ENCODE measurements around the gene BANF1.
"Not testable (repeated sequence)": the region's sequence is repeated elsewhere in the genome, so short reads cannot be mapped to it uniquely, and the experiment has no call there.

BANF1 gene

GRCh38 chr11:66020212-66020611 is 17.9 kb downstream of the BANF1 start:
- H3K27ac ChIP-seq (ENCODE audit: low read depth, low read length, poor library complexity, severe bottlenecking): no peak overlapping the region
- H3F3A ChIP-seq (ENCODE audit: insufficient read depth, low read length): no peaks in the 10 kb centered on the region
- H3K79me2 ChIP-seq (ENCODE audit: insufficient read depth, low read length): no peaks in the 10 kb centered on the region
- 0 out of 2 replicates have a peak, but pooled peaks cover 7% of the 10 kb centered on the region for H3K27me3 ChIP-seq (ENCODE audit: insufficient read depth, low read length)
- no peaks in the 10 kb centered on the region for H4K20me1 ChIP-seq (ENCODE audit: insufficient read depth, low read length)
- peaks cover 3% of the 10 kb centered on the region for H3K4me1 ChIP-seq (ENCODE audit: insufficient read depth, low read length, severe bottlenecking)
- H2AFZ ChIP-seq (ENCODE audit: low read length): no peak overlapping the region
- H3K36me3 ChIP-seq (ENCODE audit: insufficient read depth, low read length): no peaks in the 10 kb centered on the region
- H3K9me3 ChIP-seq (ENCODE audit: low read length): no peaks in the 10 kb centered on the region
- no peak overlapping the region for H3K9ac ChIP-seq (ENCODE audit: low read length)
- H3K9me2 ChIP-seq (ENCODE audit: low read depth, low read length): no peaks in the 10 kb centered on the region
- H3K4me2 ChIP-seq (ENCODE audit: low read length): no peak overlapping the region
- no peak for TF ChIP-seq EZH2 (IDR thresholded peaks at IDR 0.05; ENCODE audit: borderline replicate concordance, low read length)
- TF ChIP-seq CTCF (IDR thresholded peaks at IDR 0.05; ENCODE audit: low read length): no peak
- H3K4me3 ChIP-seq (ENCODE audit: low read depth, low read length, poor library complexity, severe bottlenecking): no peak overlapping the region

- H3K27ac ChIP-seq (ENCODE audit: low read depth, low read length, poor library complexity, severe bottlenecking): no peak overlapping the region
- TF ChIP-seq CTCF (IDR thresholded peaks at IDR 0.05; ENCODE audit: low read length) (no peak), EZH2 (IDR thresholded peaks at IDR 0.05; ENCODE audit: borderline replicate concordance, low read length) (no peak)
- no peaks in the 10 kb centered on the region for H3K79me2 ChIP-seq (ENCODE audit: insufficient read depth, low read length)
- H3K4me3 ChIP-seq (ENCODE audit: low read depth, low read length, poor library complexity, severe bottlenecking): no peak overlapping the region
- no peak overlapping the region for H3K4me2 ChIP-seq (ENCODE audit: low read length)
- H3K9ac ChIP-seq (ENCODE audit: low read length): no peak overlapping the region
- no peaks in the 10 kb centered on the region for H3F3A ChIP-seq (ENCODE audit: insufficient read depth, low read length)
- H4K20me1 ChIP-seq (ENCODE audit: insufficient read depth, low read length): no peaks in the 10 kb centered on the region
- no peak overlapping the region for H2AFZ ChIP-seq (ENCODE audit: low read length)
- peaks cover 3% of the 10 kb centered on the region for H3K4me1 ChIP-seq (ENCODE audit: insufficient read depth, low read length, severe bottlenecking)
- H3K9me2 ChIP-seq (ENCODE audit: low read depth, low read length): no peaks in the 10 kb centered on the region
- H3K36me3 ChIP-seq (ENCODE audit: insufficient read depth, low read length): no peaks in the 10 kb centered on the region
- H3K27me3 ChIP-seq (ENCODE audit: insufficient read depth, low read length): 0 out of 2 replicates have a peak, but pooled peaks cover 7% of the 10 kb centered on the region
- no peaks in the 10 kb centered on the region for H3K9me3 ChIP-seq (ENCODE audit: low read length)
These were observed 18.5 kb downstream of the BANF1 start for GRCh38 chr11:66020618-66021357.

GRCh38 chr11:66022401-66023185 is 20.3 kb downstream of the BANF1 start:
- H3K27ac ChIP-seq (ENCODE audit: low read depth, low read length, poor library complexity, severe bottlenecking): no peak overlapping the region
- H3K27me3 ChIP-seq (ENCODE audit: insufficient read depth, low read length): 0 out of 2 replicates have a peak, but pooled peaks cover 8% of the 10 kb centered on the region
- no peaks in the 10 kb centered on the region for H3K79me2 ChIP-seq (ENCODE audit: insufficient read depth, low read length)
- peak overlapping the region; percentile 55 for H3K4me2 ChIP-seq (ENCODE audit: low read length)
- H3F3A ChIP-seq (ENCODE audit: insufficient read depth, low read length): no peaks in the 10 kb centered on the region
- H3K36me3 ChIP-seq (ENCODE audit: insufficient read depth, low read length): no peaks in the 10 kb centered on the region
- H3K4me3 ChIP-seq (ENCODE audit: low read depth, low read length, poor library complexity, severe bottlenecking): no peak overlapping the region
- TF ChIP-seq EZH2 (IDR thresholded peaks at IDR 0.05; ENCODE audit: borderline replicate concordance, low read length) (no peak), CTCF (IDR thresholded peaks at IDR 0.05; ENCODE audit: low read length) (peak; percentile 90)
- no peaks in the 10 kb centered on the region for H4K20me1 ChIP-seq (ENCODE audit: insufficient read depth, low read length)
- no peak overlapping the region for H2AFZ ChIP-seq (ENCODE audit: low read length)
- no peaks in the 10 kb centered on the region for H3K9me2 ChIP-seq (ENCODE audit: low read depth, low read length)
- 0 out of 2 replicates have a peak overlapping the region, but pooled peaks have one; percentile 27 for H3K9ac ChIP-seq (ENCODE audit: low read length)
- no peaks in the 10 kb centered on the region for H3K9me3 ChIP-seq (ENCODE audit: low read length)
- H3K4me1 ChIP-seq (ENCODE audit: insufficient read depth, low read length, severe bottlenecking): peaks cover 3% of the 10 kb centered on the region

GRCh38 chr11:66023186-66023440 is 20.8 kb downstream of the BANF1 start:
- H3K4me2 ChIP-seq (ENCODE audit: low read length); H3F3A ChIP-seq (ENCODE audit: insufficient read depth, low read length); H3K9me2 ChIP-seq (ENCODE audit: low read depth, low read length); H2AFZ ChIP-seq (ENCODE audit: low read length); H3K9ac ChIP-seq (ENCODE audit: low read length); H4K20me1 ChIP-seq (ENCODE audit: insufficient read depth, low read length); H3K36me3 ChIP-seq (ENCODE audit: insufficient read depth, low read length); H3K79me2 ChIP-seq (ENCODE audit: insufficient read depth, low read length); H3K4me1 ChIP-seq (ENCODE audit: insufficient read depth, low read length, severe bottlenecking); H3K4me3 ChIP-seq (ENCODE audit: low read depth, low read length, poor library complexity, severe bottlenecking); H3K27ac ChIP-seq (ENCODE audit: low read depth, low read length, poor library complexity, severe bottlenecking); H3K9me3 ChIP-seq (ENCODE audit: low read length); H3K27me3 ChIP-seq (ENCODE audit: insufficient read depth, low read length): not testable (repeated sequence)

All from OCI-LY1 (cell line).